ENCODE data around the gene ARPP21.

Gene ARPP21

GRCh38 chr3:35663471-35663870, 24.1 kb downstream of the ARPP21 start:
- no peaks in the 10 kb centered on the region for H3K36me3 ChIP-seq
- no peak for TF ChIP-seq CTCF (IDR thresholded peaks at IDR 0.05; ENCODE audit: low read depth, low read length)
- H3K27me3 ChIP-seq (ENCODE audit: insufficient read depth, low read depth, severe bottlenecking), result no peaks in the 10 kb centered on the region
- DNase-seq, result no peak
- H3K9me3 ChIP-seq (ENCODE audit: severe bottlenecking), result no peaks in the 10 kb centered on the region
- no peak overlapping the region for H3K27ac ChIP-seq
- no peak overlapping the region for H3K4me3 ChIP-seq (ENCODE audit: low read depth, low read length)

- H3K27ac ChIP-seq, result peak overlapping the region; percentile 15
- no peaks in the 10 kb centered on the region for H3K36me3 ChIP-seq
- H3K4me3 ChIP-seq (ENCODE audit: low read depth, low read length), result peak overlapping the region; percentile 38
- no peaks in the 10 kb centered on the region for H3K27me3 ChIP-seq (ENCODE audit: insufficient read depth, low read depth, severe bottlenecking)
- TF ChIP-seq CTCF (IDR thresholded peaks at IDR 0.05; ENCODE audit: low read depth, low read length), result no peak
- DNase-seq, result peak; percentile 80
- H3K9me3 ChIP-seq (ENCODE audit: severe bottlenecking), result no peaks in the 10 kb centered on the region
Measured at GRCh38 chr3:35664460-35664919, 25.2 kb downstream of the ARPP21 start.

- Histone ChIP-seq H3K27me3 (ENCODE audit: insufficient read depth, low read depth, severe bottlenecking) (no peaks in the 10 kb centered on the region), H3K4me3 (ENCODE audit: low read depth, low read length) (no peak overlapping the region), H3K27ac (no peak overlapping the region), H3K36me3 (no peaks in the 10 kb centered on the region), H3K9me3 (ENCODE audit: severe bottlenecking) (no peaks in the 10 kb centered on the region)
- no peak for DNase-seq
- no peak for TF ChIP-seq CTCF (IDR thresholded peaks at IDR 0.05; ENCODE audit: low read depth, low read length)
Measured at GRCh38 chr3:35665390-35666055, 26.2 kb downstream of the ARPP21 start.

- Histone ChIP-seq H3K36me3 (no peaks in the 10 kb centered on the region), H3K27me3 (ENCODE audit: insufficient read depth, low read depth, severe bottlenecking) (no peaks in the 10 kb centered on the region), H3K27ac (no peak overlapping the region), H3K4me3 (ENCODE audit: low read depth, low read length) (no peak overlapping the region), H3K9me3 (ENCODE audit: severe bottlenecking) (no peaks in the 10 kb centered on the region)
- no peak for TF ChIP-seq CTCF (IDR thresholded peaks at IDR 0.05; ENCODE audit: low read depth, low read length)
- DNase-seq, result no peak
Measured at GRCh38 chr3:35666888-35667287, 27.6 kb downstream of the ARPP21 start.

GRCh38 chr3:35670408-35670965, 31.2 kb downstream of the ARPP21 start:
- TF ChIP-seq CTCF (IDR thresholded peaks at IDR 0.05; ENCODE audit: low read depth, low read length), result no peak
- Histone ChIP-seq H3K4me3 (ENCODE audit: low read depth, low read length) (no peak overlapping the region), H3K36me3 (no peaks in the 10 kb centered on the region), H3K27me3 (ENCODE audit: insufficient read depth, low read depth, severe bottlenecking) (no peaks in the 10 kb centered on the region), H3K9me3 (ENCODE audit: severe bottlenecking) (no peaks in the 10 kb centered on the region), H3K27ac (no peak overlapping the region)
- no peak for DNase-seq

- no peak overlapping the region for H3K4me3 ChIP-seq (ENCODE audit: low read depth, low read length)
- no peak overlapping the region for H3K27ac ChIP-seq
- no peaks in the 10 kb centered on the region for H3K9me3 ChIP-seq (ENCODE audit: severe bottlenecking)
- no peak for DNase-seq
- no peaks in the 10 kb centered on the region for H3K27me3 ChIP-seq (ENCODE audit: insufficient read depth, low read depth, severe bottlenecking)
- no peaks in the 10 kb centered on the region for H3K36me3 ChIP-seq
- no peak for TF ChIP-seq CTCF (IDR thresholded peaks at IDR 0.05; ENCODE audit: low read depth, low read length)
Measured at GRCh38 chr3:35671483-35671882, 32.2 kb downstream of the ARPP21 start.

All from WERI-Rb-1 (cell line).